ENCODE results near the gene CRTC3. TPM values are rescaled to one million over a fixed set of nuclear protein-coding genes. Genes with fewer than 3 reads are reported as not detected.

The CRTC3 gene
- total and polyA plus RNA-seq, 8 donors: 7.1 to 17.6 (median 11.4) TPM

DNA sequence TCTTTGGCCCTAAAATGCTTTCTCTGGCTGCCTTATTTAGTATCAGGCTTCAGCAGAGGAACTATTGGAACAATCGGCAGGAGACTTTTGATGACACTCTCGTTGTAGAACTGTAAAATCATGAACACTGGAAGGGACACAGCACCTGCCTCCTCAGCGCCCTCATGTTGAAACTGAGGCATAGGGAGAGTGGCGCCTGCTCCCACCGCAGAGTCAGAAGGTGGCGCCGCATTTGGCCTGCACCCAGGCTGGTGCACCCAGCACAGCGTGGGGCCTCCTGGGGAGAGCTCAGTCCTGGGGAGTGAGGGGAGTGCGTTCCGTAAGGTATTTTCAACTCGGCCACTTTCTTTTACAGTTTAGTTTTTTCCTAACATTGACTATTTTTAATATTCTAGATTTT is 109.2 kb downstream of the CRTC3 start:
- 95 to 97% methylated on average over 11 of the region's 11 CpGs for WGBS, 2 donors
- Histone ChIP-seq H3K4me1 (no peaks in the 10 kb centered on the region), H3K27me3 (no peaks in the 10 kb centered on the region), H3K9me3 (no peaks in the 10 kb centered on the region), H3K36me3 (peaks cover 0 to 30% (median 0%) of the 10 kb centered on the region in 3 donors), H3K27ac (no peak overlapping the region), H3K4me3 (no peak overlapping the region)
- intact Hi-C loops (cut with DNase I): no loop called here
- TF ChIP-seq, protein P1, sequence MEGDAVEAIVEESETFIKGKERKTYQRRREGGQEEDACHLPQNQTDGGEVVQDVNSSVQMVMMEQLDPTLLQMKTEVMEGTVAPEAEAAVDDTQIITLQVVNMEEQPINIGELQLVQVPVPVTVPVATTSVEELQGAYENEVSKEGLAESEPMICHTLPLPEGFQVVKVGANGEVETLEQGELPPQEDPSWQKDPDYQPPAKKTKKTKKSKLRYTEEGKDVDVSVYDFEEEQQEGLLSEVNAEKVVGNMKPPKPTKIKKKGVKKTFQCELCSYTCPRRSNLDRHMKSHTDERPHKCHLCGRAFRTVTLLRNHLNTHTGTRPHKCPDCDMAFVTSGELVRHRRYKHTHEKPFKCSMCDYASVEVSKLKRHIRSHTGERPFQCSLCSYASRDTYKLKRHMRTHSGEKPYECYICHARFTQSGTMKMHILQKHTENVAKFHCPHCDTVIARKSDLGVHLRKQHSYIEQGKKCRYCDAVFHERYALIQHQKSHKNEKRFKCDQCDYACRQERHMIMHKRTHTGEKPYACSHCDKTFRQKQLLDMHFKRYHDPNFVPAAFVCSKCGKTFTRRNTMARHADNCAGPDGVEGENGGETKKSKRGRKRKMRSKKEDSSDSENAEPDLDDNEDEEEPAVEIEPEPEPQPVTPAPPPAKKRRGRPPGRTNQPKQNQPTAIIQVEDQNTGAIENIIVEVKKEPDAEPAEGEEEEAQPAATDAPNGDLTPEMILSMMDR (IDR thresholded peaks at IDR 0.05): no peak
- ATAC-seq (no peak), FAIRE-seq (no peak), DNase-seq (no peak)

DNA sequence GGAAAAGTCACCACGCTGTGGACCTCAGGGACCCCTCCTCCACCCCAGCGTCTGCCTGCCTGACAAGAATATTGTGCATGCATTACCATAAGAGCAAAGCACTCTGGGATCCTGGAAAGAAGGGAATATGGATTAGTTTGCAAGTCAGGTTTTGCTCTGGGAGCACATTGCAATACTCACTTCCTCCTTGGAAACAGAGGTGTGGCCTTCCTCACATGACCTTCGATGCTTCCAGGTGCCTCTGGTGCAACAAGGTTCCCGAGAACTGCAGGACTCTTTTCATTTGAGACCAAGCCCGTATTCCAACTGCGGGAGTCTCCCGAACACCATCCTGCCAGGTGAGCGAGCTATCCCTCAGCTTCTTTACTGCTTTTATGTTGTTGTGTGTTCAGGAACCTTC is 111.1 kb downstream of the CRTC3 start:
- FAIRE-seq (no peak), DNase-seq (no peak), ATAC-seq (no peak)
- Histone ChIP-seq H3K36me3 (peaks cover 0 to 24% (median 0%) of the 10 kb centered on the region in 3 donors), H3K27me3 (no peaks in the 10 kb centered on the region), H3K27ac (no peak overlapping the region), H3K9me3 (no peaks in the 10 kb centered on the region), H3K4me3 (no peak overlapping the region), H3K4me1 (no peaks in the 10 kb centered on the region)
- 89 to 90% methylated on average over 8 of the region's 8 CpGs for WGBS, 2 donors
- intact Hi-C loops (cut with DNase I): no loop called here
- TF ChIP-seq, protein P1 (IDR thresholded peaks at IDR 0.05): no peak

DNA sequence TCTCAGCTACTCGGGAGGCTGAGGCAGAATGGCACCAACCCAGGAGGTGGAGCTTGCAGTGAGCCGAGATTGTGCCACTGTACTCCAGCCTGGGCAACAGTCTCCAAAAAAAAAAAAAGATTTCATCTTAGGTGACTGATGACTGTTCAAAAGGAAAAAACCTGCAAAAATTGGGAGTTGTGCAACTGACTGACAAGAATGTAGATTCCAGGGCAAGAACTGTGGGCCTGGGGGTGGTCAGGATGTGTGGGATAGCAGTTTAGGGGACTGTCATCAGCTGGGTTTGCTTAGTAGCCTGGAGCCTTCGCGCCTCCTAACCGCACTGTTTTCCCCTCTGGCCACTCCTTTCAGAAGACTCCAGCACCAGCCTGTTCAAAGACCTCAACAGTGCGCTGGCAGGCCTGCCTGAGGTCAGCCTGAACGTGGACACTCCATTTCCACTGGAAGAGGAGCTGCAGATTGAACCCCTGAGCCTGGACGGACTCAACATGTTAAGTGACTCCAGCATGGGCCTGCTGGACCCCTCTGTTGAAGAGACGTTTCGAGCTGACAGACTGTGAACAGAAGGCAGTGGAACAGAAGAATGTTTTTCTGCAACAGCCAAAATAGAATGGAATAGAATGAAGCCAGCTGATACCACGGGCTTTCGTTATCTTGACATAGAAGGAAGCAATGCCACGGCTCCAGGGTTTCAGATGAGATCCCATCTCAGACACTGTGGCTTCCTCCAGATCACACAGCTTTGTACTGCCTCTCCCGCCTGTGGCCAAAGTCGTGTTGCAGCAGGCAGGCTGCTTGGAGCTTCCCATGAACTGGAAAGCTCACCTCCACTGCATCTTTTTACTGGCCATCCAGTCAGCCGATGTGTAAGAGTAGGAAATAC is 112.1 kb downstream of the CRTC3 start:
- WGBS, 2 donors: 88 to 90% methylated on average over 16 of the region's 16 CpGs
- DNase-seq (no peak), FAIRE-seq (no peak), ATAC-seq (no peak)
- Histone ChIP-seq H3K4me1 (no peaks in the 10 kb centered on the region), H3K27ac (no peak overlapping the region), H3K36me3 (peaks cover 0 to 24% (median 0%) of the 10 kb centered on the region in 3 donors), H3K27me3 (no peaks in the 10 kb centered on the region), H3K9me3 (no peaks in the 10 kb centered on the region), H3K4me3 (no peak overlapping the region)
- intact Hi-C loops (cut with DNase I): no loop called here
- TF ChIP-seq, protein P1 (IDR thresholded peaks at IDR 0.05): no peak

DNA sequence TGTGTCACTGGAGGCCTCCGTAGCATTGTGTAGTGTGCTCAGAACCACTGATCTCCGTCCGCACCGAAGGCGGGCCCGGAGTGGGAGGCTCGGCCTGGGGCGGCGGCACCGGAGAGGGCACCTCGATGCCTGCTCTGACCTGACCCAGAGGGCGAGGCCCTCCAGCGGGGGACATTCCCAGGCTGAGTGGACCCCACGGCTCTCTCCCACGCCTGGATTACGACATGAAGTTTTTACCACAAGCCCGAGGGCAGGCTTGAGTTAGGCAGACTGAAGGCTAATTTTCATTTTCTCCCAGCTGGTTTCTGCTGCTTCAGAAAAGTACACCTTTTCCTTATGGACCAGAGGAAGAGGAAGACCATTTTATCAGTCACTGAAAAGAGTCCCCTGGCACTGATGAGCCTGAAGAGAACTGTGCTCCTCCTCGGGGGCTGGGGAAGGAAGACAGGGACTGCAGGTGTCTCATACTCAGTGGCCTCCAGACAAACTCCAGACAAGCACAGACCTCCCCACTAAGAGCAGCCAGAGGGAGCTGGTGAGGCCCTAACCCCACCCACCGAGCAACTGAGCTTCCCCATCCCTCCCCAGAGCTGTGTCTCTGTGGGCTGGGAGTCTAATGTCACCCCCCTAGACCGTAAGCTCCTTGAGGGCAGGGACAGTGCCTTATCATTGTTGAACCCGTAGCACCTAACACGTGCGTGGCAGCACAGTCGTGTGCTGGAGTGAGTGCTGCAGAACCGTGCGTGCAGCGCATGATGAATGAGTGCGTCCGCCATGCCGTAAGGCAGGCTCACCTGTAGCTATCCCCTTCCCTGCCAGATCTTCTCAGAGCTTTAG is 113.0 kb downstream of the CRTC3 start:
- WGBS, 2 donors: 95 to 97% methylated on average over 30 of the region's 30 CpGs
- Histone ChIP-seq H3K27ac (no peak overlapping the region), H3K27me3 (no peaks in the 10 kb centered on the region), H3K4me3 (no peak overlapping the region), H3K4me1 (no peaks in the 10 kb centered on the region), H3K9me3 (no peaks in the 10 kb centered on the region), H3K36me3 (peaks cover 0 to 24% (median 0%) of the 10 kb centered on the region in 3 donors)
- FAIRE-seq (no peak), ATAC-seq (no peak), DNase-seq (no peak)
- intact Hi-C loops (cut with DNase I): no loop called here
- TF ChIP-seq, protein P1 (IDR thresholded peaks at IDR 0.05): no peak

Data from pancreas (tissue), 10 donors.